Measurements from ENCODE around the gene SLC2A3. TPM values are rescaled to one million over a fixed set of nuclear protein-coding genes. Genes with fewer than 3 reads are reported as not detected.
"Not testable (repeated sequence)": the region's sequence is repeated elsewhere in the genome, so short reads cannot be mapped to it uniquely, and the experiment has no call there.

SLC2A3 gene
- total RNA-seq, 4 donors from 2014 or later, result 11.5 to 46.6 (median 12.8) TPM

DNA sequence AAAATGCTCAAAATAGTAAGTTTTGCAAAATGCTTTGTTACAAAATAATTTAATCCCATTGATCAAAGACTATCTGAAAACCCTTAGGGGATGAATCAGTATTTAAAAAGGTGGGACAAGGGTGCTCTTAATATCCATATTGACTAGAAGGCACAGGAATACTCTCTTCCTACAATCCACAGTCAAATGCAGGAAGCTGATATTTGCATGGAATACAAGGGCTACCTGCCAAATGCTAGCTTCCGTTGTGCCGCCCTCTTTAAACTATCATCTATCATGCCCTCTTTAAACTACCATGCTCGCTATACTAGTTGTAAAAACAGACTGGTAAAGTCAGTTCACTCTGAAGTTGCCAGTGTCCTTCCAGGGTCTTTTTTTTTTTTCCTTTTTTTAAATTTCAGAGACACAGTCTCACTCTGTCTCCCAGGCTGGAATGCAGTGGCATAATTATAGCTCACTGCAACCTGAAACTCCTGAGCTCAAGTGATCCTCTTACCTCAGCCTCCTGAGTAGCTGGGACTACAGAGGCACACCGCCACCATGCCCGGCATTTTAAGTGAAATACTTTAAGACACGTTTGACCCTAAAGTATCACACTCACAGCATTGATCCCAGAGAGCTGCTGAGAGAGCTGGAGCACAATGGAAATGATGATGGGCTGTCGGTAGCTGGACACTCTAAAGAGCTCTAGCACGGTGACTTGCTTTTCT is 6.7 kb downstream of the SLC2A3 start:
- no peaks in the 10 kb centered on the region for H3K27me3 ChIP-seq
- H3K27ac ChIP-seq, result no peak overlapping the region
- no peak for ATAC-seq
- TF ChIP-seq POLR2A (IDR thresholded peaks at IDR 0.05) (no peak), POLR2AphosphoS5 (IDR thresholded peaks at IDR 0.05) (no peak), EP300 (IDR thresholded peaks at IDR 0.05) (no peak)
- TF ChIP-seq, protein P1, sequence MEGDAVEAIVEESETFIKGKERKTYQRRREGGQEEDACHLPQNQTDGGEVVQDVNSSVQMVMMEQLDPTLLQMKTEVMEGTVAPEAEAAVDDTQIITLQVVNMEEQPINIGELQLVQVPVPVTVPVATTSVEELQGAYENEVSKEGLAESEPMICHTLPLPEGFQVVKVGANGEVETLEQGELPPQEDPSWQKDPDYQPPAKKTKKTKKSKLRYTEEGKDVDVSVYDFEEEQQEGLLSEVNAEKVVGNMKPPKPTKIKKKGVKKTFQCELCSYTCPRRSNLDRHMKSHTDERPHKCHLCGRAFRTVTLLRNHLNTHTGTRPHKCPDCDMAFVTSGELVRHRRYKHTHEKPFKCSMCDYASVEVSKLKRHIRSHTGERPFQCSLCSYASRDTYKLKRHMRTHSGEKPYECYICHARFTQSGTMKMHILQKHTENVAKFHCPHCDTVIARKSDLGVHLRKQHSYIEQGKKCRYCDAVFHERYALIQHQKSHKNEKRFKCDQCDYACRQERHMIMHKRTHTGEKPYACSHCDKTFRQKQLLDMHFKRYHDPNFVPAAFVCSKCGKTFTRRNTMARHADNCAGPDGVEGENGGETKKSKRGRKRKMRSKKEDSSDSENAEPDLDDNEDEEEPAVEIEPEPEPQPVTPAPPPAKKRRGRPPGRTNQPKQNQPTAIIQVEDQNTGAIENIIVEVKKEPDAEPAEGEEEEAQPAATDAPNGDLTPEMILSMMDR (IDR thresholded peaks at IDR 0.05), result no peak
- WGBS, 2 donors (ENCODE audit: low coverage in 1 of 2), result 38 to 63% methylated on average over 3 to 4 of the region's 8 CpGs
- no peaks in the 10 kb centered on the region for H3K9me3 ChIP-seq
- H3K4me3 ChIP-seq, result no peak overlapping the region
- peaks cover 0 to 42% (median 0%) of the 10 kb centered on the region in 3 donors for H3K4me1 ChIP-seq
- peaks cover 0 to 81% of the 10 kb centered on the region in 2 donors for H3K36me3 ChIP-seq

GRCh38 chr12:7927470-7927869 is 8.5 kb downstream of the SLC2A3 start:
- Histone ChIP-seq H3K9me3 (no peaks in the 10 kb centered on the region), H3K4me3 (no peak overlapping the region), H3K27me3 (no peaks in the 10 kb centered on the region), H3K27ac (no peak overlapping the region), H3K4me1 (peaks cover 0 to 25% (median 0%) of the 10 kb centered on the region in 3 donors), H3K36me3 (peaks cover 0 to 94% of the 10 kb centered on the region in 2 donors)
- TF ChIP-seq POLR2AphosphoS5 (IDR thresholded peaks at IDR 0.05) (no peak), EP300 (IDR thresholded peaks at IDR 0.05) (no peak), POLR2A (IDR thresholded peaks at IDR 0.05) (no peak)
- TF ChIP-seq, protein P1 (IDR thresholded peaks at IDR 0.05), result no peak
- 91 to 100% methylated on average over 2 to 4 of the region's 4 CpGs for WGBS, 2 donors (ENCODE audit: low coverage in 1 of 2)
- ATAC-seq, result no peak

DNA sequence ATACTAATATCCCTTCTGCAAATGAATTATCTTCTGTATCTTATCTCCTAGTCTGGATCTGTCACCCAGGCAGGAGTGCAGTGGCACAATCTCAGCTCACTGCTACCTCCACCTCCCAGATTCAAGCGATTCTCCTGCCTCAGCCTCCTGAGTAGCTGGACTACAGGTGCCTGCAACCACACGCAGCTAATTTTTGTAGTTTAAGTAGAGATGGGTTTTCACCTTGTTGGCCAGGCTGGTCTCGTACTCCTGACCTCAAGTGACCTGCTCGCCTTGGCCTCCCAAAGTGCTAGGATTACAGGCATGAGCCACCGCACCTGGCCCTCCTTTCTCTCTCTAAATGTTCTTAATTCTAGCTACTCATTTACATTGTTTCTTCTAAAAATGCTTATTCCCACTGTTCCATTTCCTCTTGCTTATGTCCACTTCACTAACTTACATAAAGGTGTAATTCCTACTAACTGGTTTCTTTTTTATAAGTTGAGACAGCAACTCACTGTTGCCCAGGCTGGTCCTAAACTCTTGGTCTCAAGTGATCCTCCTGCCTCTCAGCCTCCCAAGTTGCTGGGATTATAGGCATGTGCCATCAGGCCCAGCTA is 9.8 kb downstream of the SLC2A3 start:
- WGBS, 2 donors (ENCODE audit: low coverage in 1 of 2), result 86 to 88% methylated on average over 3 to 5 of the region's 5 CpGs

DNA sequence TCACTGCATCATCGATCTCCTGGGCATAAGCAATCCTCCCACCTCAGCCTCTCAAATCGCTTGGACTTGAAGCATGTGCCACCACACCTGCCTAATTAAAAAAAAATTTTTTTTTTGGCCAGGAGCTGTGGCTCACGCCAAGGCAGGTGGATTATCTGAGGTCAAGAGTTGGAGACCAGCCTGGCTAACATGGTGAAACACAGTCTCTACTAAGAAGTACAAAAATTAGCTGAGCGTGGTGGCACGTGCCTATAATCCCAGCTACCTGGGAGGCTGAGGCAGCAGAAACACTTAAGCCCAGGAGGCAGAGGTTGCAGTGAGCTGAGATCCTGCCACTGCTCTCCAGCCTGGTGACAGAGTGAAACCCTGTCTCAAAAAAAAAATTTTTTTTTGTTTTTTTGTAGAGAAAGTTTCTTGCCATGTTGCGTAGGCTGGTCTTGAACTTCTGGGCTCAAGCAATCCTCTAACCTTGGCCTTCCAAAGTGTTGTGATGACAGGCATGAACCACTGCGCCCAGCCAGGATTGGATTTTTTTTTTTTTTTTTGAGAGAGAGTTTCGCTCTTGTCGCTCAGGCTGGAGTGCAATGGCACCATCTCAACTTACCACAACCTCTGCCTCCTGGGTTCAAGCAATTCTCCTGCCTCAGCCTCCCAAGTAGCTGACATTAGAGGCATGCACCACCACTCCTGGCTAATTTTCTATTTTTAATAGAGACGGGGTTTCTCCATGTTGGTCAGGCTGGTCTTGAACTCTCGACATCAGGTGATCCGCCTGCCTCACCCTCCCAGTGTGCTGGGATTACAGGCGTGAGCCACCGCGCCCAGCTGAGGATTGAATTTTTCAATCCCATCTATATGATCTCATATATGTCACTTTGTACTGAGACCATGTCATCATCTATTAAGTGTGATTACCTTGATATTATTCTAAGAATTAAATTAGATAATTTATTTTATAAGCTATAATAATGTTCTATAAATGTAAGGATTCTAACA is 12.4 kb downstream of the SLC2A3 start:
- H3K27me3 ChIP-seq, result no peaks in the 10 kb centered on the region
- H3K4me1 ChIP-seq, result no peaks in the 10 kb centered on the region
- H3K36me3 ChIP-seq, result peaks cover 0 to 95% of the 10 kb centered on the region in 2 donors
- WGBS, 2 donors (ENCODE audit: low coverage in 1 of 2), result 86 to 89% methylated on average over 10 to 11 of the region's 15 CpGs
- no peaks in the 10 kb centered on the region for H3K9me3 ChIP-seq
- TF ChIP-seq, protein P1 (IDR thresholded peaks at IDR 0.05), result no peak
- TF ChIP-seq POLR2AphosphoS5 (IDR thresholded peaks at IDR 0.05) (no peak), POLR2A (IDR thresholded peaks at IDR 0.05) (no peak), EP300 (IDR thresholded peaks at IDR 0.05) (no peak)
- ATAC-seq, result no peak
- no peak overlapping the region for H3K4me3 ChIP-seq
- no peak overlapping the region for H3K27ac ChIP-seq

More for the DNA sequence above, 9.8 kb downstream of the SLC2A3 start:
- peaks cover 0 to 95% of the 10 kb centered on the region in 2 donors for H3K36me3 ChIP-seq
- H3K27me3 ChIP-seq, ATAC-seq, H3K4me3 ChIP-seq, H3K9me3 ChIP-seq, H3K27ac ChIP-seq: not testable (repeated sequence)
- peaks cover 0 to 13% (median 0%) of the 10 kb centered on the region in 3 donors for H3K4me1 ChIP-seq

DNA sequence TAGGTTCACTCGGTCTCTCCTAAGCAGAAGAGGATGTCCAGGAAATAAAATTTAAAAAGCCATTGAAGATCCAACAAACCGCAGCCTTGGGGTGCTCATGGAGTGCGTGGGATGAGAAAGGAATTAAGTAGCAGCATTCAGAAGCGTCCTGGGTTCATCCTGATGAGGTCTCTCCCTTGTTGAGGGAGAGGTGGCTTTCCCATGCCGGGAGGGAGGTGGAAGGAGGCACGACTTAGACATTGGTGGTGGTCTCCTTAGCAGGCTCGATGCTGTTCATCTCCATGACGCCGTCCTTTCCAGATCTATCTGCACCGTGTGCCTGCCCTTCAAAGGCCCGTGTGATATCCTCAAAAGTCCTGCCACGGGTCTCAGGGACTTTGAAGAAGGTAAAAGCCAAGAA is 14.8 kb downstream of the SLC2A3 start:
- not testable (repeated sequence) for H3K4me1 ChIP-seq, ATAC-seq, H3K9me3 ChIP-seq, H3K27ac ChIP-seq, H3K27me3 ChIP-seq, H3K4me3 ChIP-seq
- peaks cover 0 to 77% of the 10 kb centered on the region in 2 donors for H3K36me3 ChIP-seq
- WGBS, 2 donors (ENCODE audit: low coverage in 1 of 2), result 73 to 74% methylated on average over 2 to 5 of the region's 12 CpGs

GRCh38 chr12:7918268-7918590 is 17.8 kb downstream of the SLC2A3 start:
- not testable (repeated sequence) for H3K4me3 ChIP-seq, ATAC-seq, H3K27me3 ChIP-seq, H3K9me3 ChIP-seq, H3K4me1 ChIP-seq, H3K27ac ChIP-seq
- peaks cover 0 to 53% of the 10 kb centered on the region in 2 donors for H3K36me3 ChIP-seq
- 75 to 90% methylated on average over 4 to 5 of the region's 7 CpGs for WGBS, 2 donors (ENCODE audit: low coverage in 1 of 2)

All from gastroesophageal sphincter (tissue), 4 donors.